NCI-H2081 treated with DMSO at 0.1 percent for 48 hours (cell line): ENCODE data around the gene ACSS2.
"Not testable (repeated sequence)": the region's sequence is repeated elsewhere in the genome, so short reads cannot be mapped to it uniquely, and the experiment has no call there.

Source experiments
- DNase-seq: peaks from one replicate; lab custom pipeline; 2025; lab: John Stamatoyannopoulos, UW

The ACSS2 gene

GRCh38 chr20:34874094-34874654, 2.2 kb upstream of the ACSS2 start:
- DNase-seq = peak; percentile 58

- peak; percentile 73 for DNase-seq
Observed at GRCh38 chr20:34875642-34876405, 588 bp upstream of the ACSS2 start.

DNA sequence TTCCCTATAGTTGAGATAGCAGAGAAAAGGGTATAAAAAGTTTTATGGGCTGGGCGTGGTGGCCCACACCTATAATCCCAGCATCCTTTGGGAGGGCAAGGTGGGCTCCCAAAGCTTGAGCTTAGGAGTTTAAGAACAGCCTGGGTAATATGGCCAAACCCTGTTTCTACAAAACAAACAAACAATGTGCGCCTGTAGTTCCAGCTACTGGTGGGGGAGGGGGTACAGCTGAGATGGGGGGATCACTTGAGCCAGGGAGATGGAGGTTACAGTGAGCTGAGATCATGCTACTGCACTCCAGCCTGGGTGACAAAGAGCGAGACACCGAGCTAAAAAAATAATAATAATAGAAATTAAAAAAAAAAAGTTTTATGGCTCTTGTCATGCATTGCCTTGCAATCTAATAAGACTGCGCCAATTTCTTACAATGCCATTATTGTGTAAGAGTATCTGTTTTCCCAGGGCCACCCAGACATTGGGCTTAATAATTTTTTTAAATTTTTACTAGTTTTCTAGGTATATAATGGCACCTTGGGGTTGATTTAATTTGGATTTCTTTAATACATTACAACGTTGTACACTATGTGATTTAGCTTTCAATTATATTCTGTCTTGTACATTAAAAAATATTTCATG, 3.9 kb downstream of the ACSS2 start:
- no peak for DNase-seq

DNA sequence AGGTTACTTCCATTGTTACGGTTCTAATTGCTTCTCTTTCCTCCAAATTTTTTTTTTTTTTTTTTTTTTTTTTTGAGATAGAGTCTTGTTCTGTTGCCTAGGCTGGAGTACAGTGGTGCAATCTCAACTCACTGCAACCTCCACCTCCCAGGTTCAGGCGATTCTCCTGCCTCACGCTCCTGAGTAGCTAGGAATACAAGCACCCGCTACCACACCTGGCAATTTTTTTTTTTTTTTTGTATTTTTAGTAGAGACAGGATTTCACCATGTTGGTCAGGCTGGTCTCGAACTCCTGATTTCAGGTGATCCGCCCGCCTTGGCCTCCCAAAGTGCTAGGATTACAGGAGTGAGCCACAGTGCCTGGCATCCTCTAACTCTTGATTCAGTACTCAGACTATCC, 4.6 kb downstream of the ACSS2 start:
- DNase-seq = not testable (repeated sequence)

GRCh38 chr20:34881689-34882088, 5.3 kb downstream of the ACSS2 start:
- no peak for DNase-seq

GRCh38 chr20:34883087-34883688, 6.8 kb downstream of the ACSS2 start:
- no peak for DNase-seq

DNA sequence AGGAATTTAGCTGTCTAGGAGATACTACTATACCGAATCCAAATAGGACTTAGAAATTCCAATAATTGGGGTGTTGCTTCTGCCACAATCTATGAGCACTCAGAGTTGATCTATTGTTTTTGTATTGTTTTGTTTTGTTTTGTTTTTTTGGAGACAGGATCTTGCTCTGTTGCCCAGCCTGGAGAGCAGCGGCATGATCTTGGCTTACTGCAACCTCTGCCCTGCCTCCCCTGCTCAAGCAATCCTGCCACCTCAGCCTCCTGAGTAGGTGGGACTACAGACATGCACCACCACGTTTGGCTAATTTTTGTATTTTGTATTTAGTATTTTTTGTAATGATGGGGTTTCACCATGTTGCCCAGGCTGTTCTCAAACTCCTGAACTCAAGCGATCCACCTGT, 7.4 kb downstream of the ACSS2 start:
- no peak for DNase-seq

GRCh38 chr20:34884260-34884659, 7.8 kb downstream of the ACSS2 start:
- no peak for DNase-seq

- no peak for DNase-seq
Observed at GRCh38 chr20:34886122-34886521, 9.7 kb downstream of the ACSS2 start.

DNA sequence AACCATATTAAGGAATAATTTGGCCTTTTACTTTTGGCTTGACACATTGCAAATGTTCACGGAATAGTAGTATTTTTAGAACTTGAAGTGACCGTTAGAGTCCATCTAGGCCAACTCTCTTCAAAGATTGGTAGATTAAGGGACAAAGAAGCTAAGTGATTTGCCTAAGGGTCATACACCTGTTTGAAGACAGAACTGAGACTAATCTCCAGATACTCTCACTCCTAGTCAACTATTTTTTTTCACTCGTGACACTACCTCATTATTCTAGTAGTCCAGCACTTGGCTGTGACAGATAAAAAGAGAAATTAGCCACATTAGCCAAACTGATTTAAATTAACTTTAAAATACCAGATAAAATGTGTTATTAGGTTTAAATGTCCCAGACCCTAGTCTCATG, 10.6 kb downstream of the ACSS2 start:
- DNase-seq = no peak

GRCh38 chr20:34888468-34888867, 12.1 kb downstream of the ACSS2 start:
- no peak for DNase-seq

GRCh38 chr20:34891166-34892062, 15.0 kb downstream of the ACSS2 start:
- DNase-seq = no peak

GRCh38 chr20:34892671-34893070, 16.3 kb downstream of the ACSS2 start:
- no peak for DNase-seq

GRCh38 chr20:34894723-34895122, 18.3 kb downstream of the ACSS2 start:
- DNase-seq = no peak

DNA sequence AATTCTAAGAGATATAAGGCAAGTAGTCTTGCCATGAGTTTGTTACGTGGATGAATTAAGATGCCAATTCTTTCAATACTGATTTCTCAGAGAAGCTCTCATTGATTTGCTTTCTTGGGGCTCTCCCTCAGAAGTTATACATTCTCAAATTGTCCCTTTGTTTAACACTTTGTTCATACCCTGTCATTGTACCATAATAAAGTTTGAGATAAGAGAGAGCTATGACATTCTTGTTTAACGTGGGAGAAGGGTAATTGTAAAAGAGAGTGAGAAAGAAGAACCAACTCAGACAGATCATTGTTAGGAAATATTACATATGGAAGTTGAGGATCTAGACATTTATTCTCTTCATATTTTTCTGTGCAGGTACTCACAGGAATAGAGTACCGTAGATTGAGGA, 19.1 kb downstream of the ACSS2 start:
- DNase-seq = no peak

- DNase-seq = no peak
Observed at GRCh38 chr20:34896086-34896621, 19.7 kb downstream of the ACSS2 start.

- not testable (repeated sequence) for DNase-seq
Observed at GRCh38 chr20:34898129-34898528, 21.7 kb downstream of the ACSS2 start.

DNA sequence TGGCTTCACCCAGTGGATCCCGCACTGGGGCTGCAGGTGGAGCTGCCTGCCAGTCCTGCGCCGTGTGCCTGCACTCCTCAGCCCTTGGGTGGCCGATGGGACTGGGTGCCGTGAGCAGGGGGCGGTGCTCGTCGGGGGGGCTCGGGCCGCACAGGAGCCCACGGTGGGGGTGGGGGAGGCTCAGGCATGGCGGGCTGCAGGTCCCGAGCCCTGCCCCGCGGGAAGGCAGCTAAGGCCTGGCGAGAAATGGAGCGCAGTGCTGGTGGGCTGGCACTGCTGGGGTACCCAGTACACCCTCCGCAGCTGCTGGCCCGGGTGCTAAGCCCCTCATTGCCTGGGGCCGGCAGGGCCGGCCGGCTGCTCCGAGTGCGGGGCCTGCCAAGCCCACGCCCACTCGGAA, 22.3 kb downstream of the ACSS2 start:
- not testable (repeated sequence) for DNase-seq

DNA sequence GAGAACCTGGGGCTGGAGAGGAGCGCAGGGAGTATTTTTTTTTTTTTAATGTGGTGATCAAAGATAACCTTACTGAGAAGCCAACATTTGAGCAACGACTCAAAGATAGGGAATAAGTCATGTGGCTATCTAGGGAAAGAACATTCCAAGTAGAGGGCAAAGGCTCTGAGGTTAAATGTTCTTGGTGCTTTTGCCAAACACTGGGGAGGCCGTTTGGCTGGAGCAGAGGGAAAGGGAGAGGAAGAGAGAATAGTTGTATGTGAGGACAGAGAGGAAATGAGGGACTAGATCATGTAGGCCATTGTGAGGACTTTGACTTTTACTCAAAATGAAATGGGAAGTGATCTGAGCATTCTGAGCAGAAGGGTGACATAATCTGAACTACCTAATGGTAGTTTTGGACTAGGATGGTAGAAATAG, 27.8 kb downstream of the ACSS2 start:
- DNase-seq = no peak

GRCh38 chr20:34907616-34908469, 31.4 kb downstream of the ACSS2 start:
- peak; percentile 13 for DNase-seq

GRCh38 chr20:34915131-34915530, 38.7 kb downstream of the ACSS2 start:
- no peak for DNase-seq
